GM12878 (cell line): ENCODE data around the gene SLC2A3. TPM values are rescaled to one million over a fixed set of nuclear protein-coding genes. Genes with fewer than 3 reads are reported as not detected.
A peak's percentile ranks its signal among the peaks of the same experiment; 100 is the strongest.

Source experiments
- ATAC-seq: fragments of 200-7000 bp; cut with Tn5 transposase; 3 replicates; pipeline ENCODE4 v1.9.1; 2020; ENCODE audit warnings: mild to moderate bottlenecking, moderate library complexity
- BruUV-seq: library from RNA; stranded (reverse); fragments of 400-500 nt; replicated peaks from 2 replicates; lab custom pipeline; 2021; lab: Mats Ljungman, UMichigan
- CTCF ChIA-PET: fragments of 300-600 bp; sonication (Branson Sonifier 250); formaldehyde crosslinking; extraction: SDS; loops from one replicate; lab custom pipeline; 2021; ENCODE audit warnings: inconsistent platforms; lab: Yijun Ruan, JAX
- POLR2A ChIA-PET: fragments of 350-600 bp; formaldehyde crosslinking; extraction: SDS; loops from one replicate; lab custom pipeline; 2021; ENCODE audit warnings: inconsistent platforms; lab: Charles Lee
- RAD21 ChIA-PET: fragments of 300-600 bp; sonication (Branson Sonifier 250); formaldehyde crosslinking; loops from one replicate; lab custom pipeline; 2023; ENCODE audit warnings: antibody characterized with exemption; ENCODE audit not compliant: unreplicated experiment; lab: Charles Lee
- SMC1A ChIA-PET: fragments of 300-600 bp; sonication (Branson Sonifier 250); formaldehyde crosslinking; loops from one replicate; lab custom pipeline; 2023; ENCODE audit not compliant: unreplicated experiment, uncharacterized antibody; lab: Charles Lee
- DNase-seq: peaks from one replicate; pipeline ENCODE4 v3.0.0-alpha.2; 2011; ENCODE audit warnings: low read depth, low spot score
- FAIRE-seq: peaks from 3 replicates; lab custom pipeline; 2011; peaks lifted over from hg19 to GRCh38; lab: Jason Lieb, UNC
- H2AFZ ChIP-seq: 2 replicates; pipeline ENCODE4 v1.6.0; 2011; ENCODE audit warnings: low read depth, low read length, control low read depth; ENCODE audit not compliant: control insufficient read depth
- H3K27ac ChIP-seq: 2 replicates; pipeline ENCODE4 v1.5.1; 2011; ENCODE audit warnings: control low read depth; ENCODE audit not compliant: control insufficient read depth, insufficient read depth
- H3K27me3 ChIP-seq, 2 experiments: replicated peaks in 1 of 2; 2 replicates each; pipeline versions ENCODE4 v1.6.0 to v1.6.1; 2011; ENCODE audit warnings: low read length in 1 of 2; ENCODE audit not compliant: control insufficient read depth in 2 of 2, insufficient read depth in 2 of 2
- H3K36me3 ChIP-seq, 2 experiments: 2 replicates each; pipeline ENCODE4 v1.5.1; 2011; ENCODE audit warnings: low read length in 1 of 2; ENCODE audit not compliant: control insufficient read depth in 2 of 2, insufficient read depth in 2 of 2
- H3K4me1 ChIP-seq: 2 replicates; pipeline ENCODE4 v1.6.1; 2011; ENCODE audit warnings: mild to moderate bottlenecking, low read length, moderate library complexity, mixed read lengths; ENCODE audit not compliant: control insufficient read depth, insufficient read depth
- H3K4me2 ChIP-seq: 2 replicates; pipeline ENCODE4 v1.6.0; 2011; ENCODE audit warnings: control low read depth; ENCODE audit not compliant: control insufficient read depth, insufficient read depth
- H3K4me3 ChIP-seq: fragments of 200-600 bp; sonication (generic); 2 replicates; pipeline ENCODE4 v1.5.1; 2016
- H3K79me2 ChIP-seq: 2 replicates; pipeline ENCODE4 v1.6.0; 2011; ENCODE audit warnings: low read length; ENCODE audit not compliant: control insufficient read depth, insufficient read depth
- H3K9ac ChIP-seq: 2 replicates; pipeline ENCODE4 v1.8.0; 2011; ENCODE audit warnings: low read length, control low read depth, mixed read lengths; ENCODE audit not compliant: control insufficient read depth, insufficient read depth
- H3K9me3 ChIP-seq: replicated peaks from 3 replicates; pipeline ENCODE4 v1.5.1; 2011; ENCODE audit warnings: mild to moderate bottlenecking, low read length; ENCODE audit not compliant: control insufficient read depth, insufficient read depth
- H4K20me1 ChIP-seq: 2 replicates; pipeline ENCODE4 v1.6.0; 2011; ENCODE audit not compliant: control insufficient read depth, insufficient read depth
- ATF2 ChIP-seq: IDR thresholded peaks from 2 replicates; pipeline ENCODE4 v1.6.1; 2012; ENCODE audit warnings: low read length, inconsistent platforms
- CBX3 ChIP-seq: fragments of 200-600 bp; sonication (generic); IDR thresholded peaks from 2 replicates; pipeline ENCODE4 v1.6.1; 2016; ENCODE audit warnings: low read depth, borderline replicate concordance
- CREM ChIP-seq: IDR thresholded peaks from 2 replicates; pipeline ENCODE4 v1.6.1; 2014; ENCODE audit warnings: antibody characterized with exemption, low read depth
- EGR1 ChIP-seq, 2 experiments: IDR thresholded peaks; 1 replicate in 1 of 2; 2 replicates in 1 of 2; pipeline ENCODE4 v1.6.1; 2011 to 2012; ENCODE audit warnings: low read depth in 2 of 2, low read length in 2 of 2, borderline replicate concordance in 1 of 2, mild to moderate bottlenecking in 1 of 2, moderate library complexity in 1 of 2
- HDAC6 ChIP-seq: fragments of 200-600 bp; sonication (generic); IDR thresholded peaks from one replicate; pipeline ENCODE4 v1.8.0; 2017; ENCODE audit warnings: antibody characterized with exemption; ENCODE audit not compliant: unreplicated experiment
- HDGF ChIP-seq: fragments of 450-650 bp; IDR thresholded peaks from 2 replicates; pipeline ENCODE4 v1.6.1; 2016; ENCODE audit warnings: antibody characterized with exemption
- PAX8 ChIP-seq: fragments of 450-650 bp; IDR thresholded peaks from 2 replicates; pipeline ENCODE4 v1.6.1; 2017; ENCODE audit warnings: mild to moderate bottlenecking, moderate library complexity
- RAD21 ChIP-seq: IDR thresholded peaks from 2 replicates; pipeline ENCODE4 v1.6.1; 2011; ENCODE audit warnings: mild to moderate bottlenecking, low read depth, low read length, moderate library complexity; ENCODE audit not compliant: insufficient read depth
- STAT1 ChIP-seq: fragments of 450-650 bp; conservative IDR thresholded peaks from 2 replicates; pipeline ENCODE4 v1.6.1; 2014; ENCODE audit warnings: antibody characterized with exemption, mild to moderate bottlenecking
- TBL1XR1 ChIP-seq: IDR thresholded peaks from 2 replicates; pipeline ENCODE4 v1.6.1; 2012; ENCODE audit warnings: low read depth, low read length, improper control_type of control experiment
- WGBS: methylation state at CpG from one replicate; pipeline ENCODE4 v1.1.6; 2016; ENCODE audit warnings: low lambda C conversion rate; ENCODE audit not compliant: insufficient replicate concordance, insufficient coverage; ENCODE audit errors: missing lambda C conversion rate; 5-methylcytosine and 5-hydroxymethylcytosine counted together
- in situ Hi-C: fragments of 300-500 bp; cut with MboI; formaldehyde crosslinking; loops from 9 replicates; pipeline ENCODE4 v1.14.3; 2018; ENCODE audit warnings: mixed read lengths
- intact Hi-C: fragments of 100-400 bp; cut with micrococcal nuclease; formaldehyde crosslinking; loops from one replicate; pipeline ENCODE4 v1.14.2; 2022; ENCODE audit not compliant: unreplicated experiment
- polyA plus RNA-seq, 11 experiments: library from polyadenylated mRNA; depleted of rRNA in 4 of 11; unstranded in 6 of 11; stranded (reverse) in 5 of 11; fragments of >200 nt; fragmentation: Nextera tagmentation in 4 of 11; fragmentation: Illumina TruSeq in 1 of 11; extraction: Ambion mirVana in 4 of 11; extraction: Trizol in 1 of 11; gene quantifications; 1 replicate in 1 of 11; 2 replicates in 10 of 11; pipeline versions ENCODE4 v1.2.1 to v1.2.3, GENCODE V29; 2011 to 2016; ENCODE audit warnings: inconsistent platforms in 2 of 11, missing spikeins in 2 of 11, low read depth in 1 of 11
- total RNA-seq, 4 experiments: library from RNA; depleted of rRNA in 3 of 4; stranded (reverse); fragments of >200 nt in 3 of 4; fragmentation: Illumina TruSeq in 1 of 4; extraction: Trizol in 1 of 4; gene quantifications; 2 replicates each; pipeline versions ENCODE4 v1.2.1 to v1.2.3, GENCODE V29; 2013 to 2021

SLC2A3 gene
- total and polyA plus RNA-seq, 10 of the 15 experiments (the other 5 are each of a cell fraction or from before 2014, with no cell fraction given), result 6.5 to 66.3 (median 11.2) TPM

DNA sequence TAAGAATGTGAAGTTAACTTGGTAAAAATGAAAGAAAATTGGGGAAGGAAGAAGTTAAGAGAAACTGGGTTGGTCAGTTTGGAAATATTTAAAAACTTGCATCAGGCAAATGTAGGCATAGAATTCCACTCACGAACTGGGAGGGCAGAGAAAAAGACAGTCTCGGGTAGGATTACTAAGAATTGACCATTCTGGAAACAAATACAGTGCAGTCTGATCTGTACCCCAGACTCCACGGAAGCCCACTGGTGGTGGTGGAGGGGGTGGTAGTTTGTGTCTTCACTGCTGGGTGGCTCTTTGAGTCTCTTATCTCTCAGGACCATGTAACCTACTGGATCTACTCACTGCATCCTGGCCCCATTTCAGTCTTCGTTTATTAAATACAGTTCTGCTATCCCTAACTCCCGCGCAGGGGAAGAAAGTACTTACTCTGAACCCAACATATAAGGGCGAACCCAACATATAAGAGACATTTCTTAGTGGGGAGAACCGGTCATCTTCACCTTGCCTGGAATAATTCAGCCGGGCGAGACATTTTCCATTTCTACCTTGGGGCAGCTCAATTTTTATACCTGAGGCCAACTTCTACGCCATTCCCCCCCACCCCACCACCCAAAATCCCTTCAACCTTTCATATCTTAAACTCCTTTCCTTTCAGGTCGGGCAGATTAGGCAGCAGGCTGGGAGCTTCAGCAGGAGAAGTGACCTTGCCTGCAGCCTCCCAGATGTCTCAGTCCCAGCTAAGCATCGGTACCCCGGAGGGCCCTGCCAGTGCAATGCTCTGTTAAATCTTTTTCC lies 1.7 kb downstream of the SLC2A3 start:
- Histone ChIP-seq H2AFZ (no peak overlapping the region; the same call in 1 of the 2 replicates), H3K4me2 (peak overlapping the region; percentile 72), H3K27me3 (no peaks in the 10 kb centered on the region), H4K20me1 (no peaks in the 10 kb centered on the region), H3K4me1 (no peaks in the 10 kb centered on the region), H3K9ac (peak overlapping the region; percentile 88), H3K27ac (peak overlapping the region; percentile 86), H3K36me3 (peaks cover 0 to 17% of the 10 kb centered on the region in 2 experiments; a peak in 3 of 4 replicates), H3K9me3 (no peaks in the 10 kb centered on the region), H3K4me3 (peak overlapping the region; percentile 83), H3K79me2 (peaks cover 36% of the 10 kb centered on the region)
- BruUV-seq, result no TSS peak
- ChIA-PET SMC1A (interaction anchor here (0.6 to 9.8 kb wide), 14 partner anchors 16 to 679 kb away, joined by 3 to 215 read pairs (median 5); partner anchors contain the start of gene FOXJ2), POLR2A (interaction anchor here (1.0 to 6.3 kb wide), 5 partner anchors 14 to 147 kb away, joined by 3 to 180 read pairs (median 24); no protein-coding TSS in a partner anchor), CTCF (interaction anchor here (0.7 to 8.1 kb wide), 22 partner anchors 12 to 154 kb away, joined by 3 to 191 read pairs (median 6); partner anchors contain the start of gene NECAP1), RAD21 (interaction anchor here (0.5 to 6.3 kb wide), 13 partner anchors 16 to 173 kb away, joined by 3 to 169 read pairs (median 7); no protein-coding TSS in a partner anchor)
- intact Hi-C loops, result loop anchor here (10.0 kb wide), 1 partner anchor 151 kb away; the partner anchor contains the start of gene NECAP1
- TF ChIP-seq HDGF, result no peak
- no peak for TF ChIP-seq CREM
- TF ChIP-seq PAX8, result no peak
- TF ChIP-seq EGR1 (IDR thresholded peaks at IDR 0.05; ENCODE audit: borderline replicate concordance in 1 of 2, low read depth in 2 of 2, low read length in 2 of 2), result no peak
- no peak for TF ChIP-seq ATF2
- TF ChIP-seq RAD21, result no peak
- no peak for TF ChIP-seq TBL1XR1
- TF ChIP-seq STAT1, result no peak
- TF ChIP-seq CBX3, result no peak
- no peak for TF ChIP-seq HDAC6
- in situ Hi-C loops, result loop anchor here (5.0 kb wide), 2 partner anchors 33 to 58 kb away; no protein-coding TSS in a partner anchor
- DNase-seq, result no peak
- WGBS, result 2% methylated on average over 14 of the region's 14 CpGs
- peak; percentile 50 for ATAC-seq
- no peak for FAIRE-seq
